GM12865 (cell line): ENCODE results near the gene CADM1.
A peak's percentile ranks its signal among the peaks of the same experiment; 100 is the strongest.
"Not testable (repeated sequence)": the region's sequence is repeated elsewhere in the genome, so short reads cannot be mapped to it uniquely, and the experiment has no call there.

Source experiments
- DNase-seq: peaks from one replicate; pipeline ENCODE4 v3.0.0; 2010; ENCODE audit warnings: low read depth
- H3K4me3 ChIP-seq: 2 replicates; pipeline ENCODE4 v1.5.1; 2011; ENCODE audit warnings: mild to moderate bottlenecking, low read depth, low read length, control low read depth
- CTCF ChIP-seq: IDR thresholded peaks from 2 replicates; pipeline ENCODE4 v1.5.1; 2011; ENCODE audit warnings: low read length, control low read depth, low read depth, inconsistent platforms; ENCODE audit not compliant: insufficient read depth; ENCODE audit errors: missing control alignments

CADM1 gene

GRCh38 chr11:115480611-115481010 lies 23.6 kb downstream of the CADM1 start:
- no peak for TF ChIP-seq CTCF
- H3K4me3 ChIP-seq: no peak overlapping the region
- DNase-seq: no peak

- no peak overlapping the region for H3K4me3 ChIP-seq
- no peak for TF ChIP-seq CTCF
- DNase-seq: no peak
Observed at GRCh38 chr11:115477410-115477809, 26.8 kb downstream of the CADM1 start.

GRCh38 chr11:115476463-115477286 lies 27.5 kb downstream of the CADM1 start:
- TF ChIP-seq CTCF: no peak
- DNase-seq: no peak
- no peak overlapping the region for H3K4me3 ChIP-seq

GRCh38 chr11:115475564-115475963 lies 28.7 kb downstream of the CADM1 start:
- no peak for TF ChIP-seq CTCF
- no peak for DNase-seq
- no peak overlapping the region for H3K4me3 ChIP-seq

- not testable (repeated sequence) for DNase-seq, H3K4me3 ChIP-seq
Observed at GRCh38 chr11:115474306-115474705, 29.9 kb downstream of the CADM1 start.

- no peak for TF ChIP-seq CTCF
- no peak for DNase-seq
- H3K4me3 ChIP-seq: no peak overlapping the region
Observed at GRCh38 chr11:115473167-115473566, 31.0 kb downstream of the CADM1 start.

- TF ChIP-seq CTCF: no peak
- no peak overlapping the region for H3K4me3 ChIP-seq
- peak; percentile 54 for DNase-seq
Observed at GRCh38 chr11:115471367-115471766, 32.8 kb downstream of the CADM1 start.
